Mononuclear cell (primary cell): ENCODE data around the gene ERBB2. TPM values are rescaled to one million over a fixed set of nuclear protein-coding genes. Genes with fewer than 3 reads are reported as not detected.
A peak's percentile ranks its signal among the peaks of the same experiment; 100 is the strongest.
"Not testable (repeated sequence)": the region's sequence is repeated elsewhere in the genome, so short reads cannot be mapped to it uniquely, and the experiment has no call there.

Experiments used
- H3K27me3 ChIP-seq: 2 replicates; pipeline ENCODE4 v1.6.0; 2011; ENCODE audit warnings: low read length, control low read depth; ENCODE audit not compliant: insufficient read depth
- H3K4me1 ChIP-seq: 2 replicates; pipeline ENCODE4 v1.5.1; 2011; ENCODE audit warnings: mild to moderate bottlenecking, low read length, control low read depth; ENCODE audit not compliant: insufficient read depth
- H3K4me3 ChIP-seq: 2 replicates; pipeline ENCODE4 v1.5.1; 2011; ENCODE audit warnings: mild to moderate bottlenecking, low read length, moderate library complexity
- H3K9me3 ChIP-seq: 2 replicates; pipeline ENCODE4 v1.5.1; 2011; ENCODE audit warnings: low read depth, mild to moderate bottlenecking, control low read depth, low read length
- total RNA-seq: library from RNA; depleted of rRNA; stranded (reverse); fragments of >200 nt; gene quantifications from one replicate; pipeline ENCODE4 v1.2.3, GENCODE V29; 2012

The ERBB2 gene
- total RNA-seq, 1 donor, result 10.2 TPM

GRCh38 chr17:39746145-39746461 is 46.2 kb downstream of the ERBB2 start:
- Histone ChIP-seq H3K4me3 (no peak overlapping the region), H3K27me3 (no peaks in the 10 kb centered on the region), H3K4me1 (no peaks in the 10 kb centered on the region), H3K9me3 (no peaks in the 10 kb centered on the region)

- H3K4me3 ChIP-seq, result no peak overlapping the region
- no peaks in the 10 kb centered on the region for H3K27me3 ChIP-seq
- no peaks in the 10 kb centered on the region for H3K9me3 ChIP-seq
- H3K4me1 ChIP-seq, result peaks cover 2% of the 10 kb centered on the region
Measured at GRCh38 chr17:39747745-39748144, 47.9 kb downstream of the ERBB2 start.

- not testable (repeated sequence) for H3K27me3 ChIP-seq, H3K4me3 ChIP-seq, H3K4me1 ChIP-seq, H3K9me3 ChIP-seq
Measured at GRCh38 chr17:39748444-39749034, 48.7 kb downstream of the ERBB2 start.

- Histone ChIP-seq H3K4me3 (no peak overlapping the region), H3K9me3 (no peaks in the 10 kb centered on the region), H3K4me1 (peaks cover 23% of the 10 kb centered on the region), H3K27me3 (no peaks in the 10 kb centered on the region)
Measured at GRCh38 chr17:39750131-39751015, 50.5 kb downstream of the ERBB2 start.

- Histone ChIP-seq H3K4me1 (peaks cover 30% of the 10 kb centered on the region), H3K9me3 (no peaks in the 10 kb centered on the region), H3K4me3 (no peak overlapping the region), H3K27me3 (no peaks in the 10 kb centered on the region)
Measured at GRCh38 chr17:39751016-39751543, 51.2 kb downstream of the ERBB2 start.

- Histone ChIP-seq H3K4me1 (peaks cover 36% of the 10 kb centered on the region), H3K4me3 (no peak overlapping the region), H3K9me3 (no peaks in the 10 kb centered on the region), H3K27me3 (no peaks in the 10 kb centered on the region)
Measured at GRCh38 chr17:39751637-39752036, 51.8 kb downstream of the ERBB2 start.

- no peaks in the 10 kb centered on the region for H3K27me3 ChIP-seq
- peaks cover 43% of the 10 kb centered on the region for H3K4me1 ChIP-seq
- H3K9me3 ChIP-seq, result no peaks in the 10 kb centered on the region
- H3K4me3 ChIP-seq, result no peak overlapping the region
Measured at GRCh38 chr17:39752241-39752881, 52.5 kb downstream of the ERBB2 start.

- H3K4me3 ChIP-seq, result peak overlapping the region; percentile 54
- peaks cover 56% of the 10 kb centered on the region for H3K4me1 ChIP-seq
- H3K9me3 ChIP-seq, result no peaks in the 10 kb centered on the region
Measured at GRCh38 chr17:39753514-39754160, 53.8 kb downstream of the ERBB2 start.

GRCh38 chr17:39754161-39754957 is 54.5 kb downstream of the ERBB2 start:
- Histone ChIP-seq H3K4me1 (peaks cover 63% of the 10 kb centered on the region), H3K27me3 (no peaks in the 10 kb centered on the region), H3K9me3 (no peaks in the 10 kb centered on the region), H3K4me3 (peak overlapping the region; percentile 54)

More at GRCh38 chr17:39753514-39754160, 53.8 kb downstream of the ERBB2 start:
- no peaks in the 10 kb centered on the region for H3K27me3 ChIP-seq

- peak overlapping the region; percentile 54 for H3K4me3 ChIP-seq
- H3K27me3 ChIP-seq, result no peaks in the 10 kb centered on the region
- H3K9me3 ChIP-seq, result no peaks in the 10 kb centered on the region
- H3K4me1 ChIP-seq, result peaks cover 69% of the 10 kb centered on the region
Measured at GRCh38 chr17:39754958-39755553, 55.2 kb downstream of the ERBB2 start.

- no peaks in the 10 kb centered on the region for H3K27me3 ChIP-seq
- no peaks in the 10 kb centered on the region for H3K9me3 ChIP-seq
- no peak overlapping the region for H3K4me3 ChIP-seq
- H3K4me1 ChIP-seq, result peaks cover 69% of the 10 kb centered on the region
Measured at GRCh38 chr17:39755554-39756379, 55.9 kb downstream of the ERBB2 start.

- Histone ChIP-seq H3K27me3 (no peaks in the 10 kb centered on the region), H3K4me3 (no peak overlapping the region), H3K4me1 (peaks cover 69% of the 10 kb centered on the region)
Measured at GRCh38 chr17:39756380-39757079, 56.7 kb downstream of the ERBB2 start.

GRCh38 chr17:39757176-39757662 is 57.4 kb downstream of the ERBB2 start:
- Histone ChIP-seq H3K4me3 (no peak overlapping the region), H3K27me3 (no peaks in the 10 kb centered on the region), H3K4me1 (peaks cover 69% of the 10 kb centered on the region), H3K9me3 (no peaks in the 10 kb centered on the region)

More at GRCh38 chr17:39756380-39757079, 56.7 kb downstream of the ERBB2 start:
- H3K9me3 ChIP-seq, result no peaks in the 10 kb centered on the region
